ENCODE data around the gene MBNL1. TPM values are rescaled to one million over a fixed set of nuclear protein-coding genes. Genes with fewer than 3 reads are reported as not detected.

Gene MBNL1
- total and polyA plus RNA-seq, 2 donors (not counting 3 experiments of a cell fraction or from before 2014, with no cell fraction given): 179 to 362 TPM

- H3K36me3 ChIP-seq (ENCODE audit: control insufficient read depth in 2 of 2, extremely low read depth in 1 of 2, insufficient read depth in 2 of 2, low read length in 2 of 2): no peaks in the 10 kb centered on the region
- dilution Hi-C loops (cut with MboI; ENCODE audit: extremely low pct_ligation_motif_present, low sequenced_read_pairs) (no loop called here), intact Hi-C loops (cut with micrococcal nuclease) (no loop called here)
- CTCF ChIA-PET: interaction anchor here (0.8 to 4.0 kb wide), 6 partner anchors 9 to 246 kb away, joined by 3 to 16 read pairs (median 4); no protein-coding TSS in a partner anchor
- TF ChIP-seq MAX (IDR thresholded peaks at IDR 0.05; ENCODE audit: insufficient read depth, insufficient read length): no peak
- peak; percentile 64 for TF ChIP-seq FOS (IDR thresholded peaks at IDR 0.05; ENCODE audit: borderline replicate concordance, insufficient read depth, low read length)
- no peak for TF ChIP-seq POLR2AphosphoS5 (IDR thresholded peaks at IDR 0.05; ENCODE audit: insufficient read depth, low read depth, low read length)
- TF ChIP-seq POLR2A (IDR thresholded peaks at IDR 0.05; ENCODE audit: low read depth, low read length): no peak
- peak; percentile 72 for TF ChIP-seq JUN (IDR thresholded peaks at IDR 0.05; ENCODE audit: borderline replicate concordance, insufficient read depth, insufficient read length, low read depth)
- TF ChIP-seq MYC (IDR thresholded peaks at IDR 0.05; ENCODE audit: low read depth, low read length): no peak
- TF ChIP-seq EZH2 (IDR thresholded peaks at IDR 0.05; ENCODE audit: borderline replicate concordance, low read depth, low read length, severe bottlenecking): no peak
- no peak for TF ChIP-seq GATA2 (IDR thresholded peaks at IDR 0.05; ENCODE audit: insufficient read depth, insufficient read length, low read depth, low read length)
- TF ChIP-seq CTCF (IDR thresholded peaks at IDR 0.05; ENCODE audit: extremely low read depth in 1 of 2, insufficient read depth in 1 of 2, low read depth in 1 of 2, low read length in 2 of 2): no peak
- H3K9ac ChIP-seq (replicated peaks; ENCODE audit: extremely low read depth, insufficient read depth, low read length): peak overlapping the region; percentile 98
- no TSS peak for BruUV-seq (replicated peaks)
- H3K4me1 ChIP-seq (ENCODE audit: control insufficient read depth, extremely low read depth, insufficient read depth, low read length): peaks cover 54% of the 10 kb centered on the region
- peaks cover 92% of the 10 kb centered on the region for H3K79me2 ChIP-seq (ENCODE audit: control insufficient read depth, insufficient read depth, low read length)
- H3K27me3 ChIP-seq (ENCODE audit: control insufficient read depth in 2 of 2, insufficient read depth in 2 of 2, low read length in 2 of 2): no peaks in the 10 kb centered on the region
- H3K27ac ChIP-seq (ENCODE audit: insufficient read depth, low read depth, low read length): peak overlapping the region; percentile 86
- H2AFZ ChIP-seq (ENCODE audit: low read depth, low read length): no peak overlapping the region
- no peaks in the 10 kb centered on the region for H3K9me3 ChIP-seq (replicated peaks; ENCODE audit: control insufficient read depth, insufficient read depth, low read length)
- peak; percentile 87 for DNase-seq (ENCODE audit: low read depth, low spot score)
- peaks cover 12% of the 10 kb centered on the region for H4K20me1 ChIP-seq (replicated peaks; ENCODE audit: control insufficient read depth, extremely low read depth, insufficient read depth, low read length)
- FAIRE-seq: peak; percentile 62
- H3K4me3 ChIP-seq (replicated peaks in 1 of 3; ENCODE audit: insufficient read depth in 1 of 3, low read depth in 1 of 3, low read length in 3 of 3): peak overlapping the region; percentile 24 to 97 (median 82)
- POLR2A ChIA-PET: interaction anchor here (0.9 kb wide), 1 partner anchor 10 kb away, joined by 3 read pairs; no protein-coding TSS in a partner anchor
- H3K9me1 ChIP-seq (replicated peaks; ENCODE audit: control insufficient read depth, extremely low read depth, insufficient read depth, low read length): no peaks in the 10 kb centered on the region
- peak overlapping the region; percentile 94 for H3K4me2 ChIP-seq (ENCODE audit: insufficient read depth, low read length)
Measured at GRCh38 chr3:152272771-152273242, 4.1 kb downstream of the MBNL1 start.
